Lung (tissue), 12 donors: ENCODE measurements around the gene FAM222A. TPM values are rescaled to one million over a fixed set of nuclear protein-coding genes. Genes with fewer than 3 reads are reported as not detected.

Source experiments
- ATAC-seq: fragments of 200-7000 bp; cut with Tn5 transposase; one replicate; pipeline ENCODE4 v1.9.1; 2020; ENCODE audit warnings: moderate number of reproducible peaks; ENCODE audit not compliant: insufficient read depth, low FRiP score
- DNase-seq, 3 donors: peaks; one replicate each; pipeline ENCODE4 v3.0.0-alpha.2; 2013 to 2017
- H3K27ac ChIP-seq, 2 donors: one replicate each; pipeline ENCODE4 v1.5.1; 2013; ENCODE audit warnings: mild to moderate bottlenecking in 2 of 2, moderate library complexity in 2 of 2, control low read depth in 1 of 2, inconsistent platforms in 1 of 2, low read depth in 1 of 2, low read length in 1 of 2
- H3K27me3 ChIP-seq, 3 donors: one replicate each; pipeline ENCODE4 v1.5.1; 2013; ENCODE audit warnings: low read length in 2 of 3; ENCODE audit not compliant: control insufficient read depth in 3 of 3, insufficient read depth in 3 of 3
- H3K36me3 ChIP-seq, 4 donors: one replicate each; pipeline ENCODE4 v1.5.1; 2013; ENCODE audit warnings: low read length in 4 of 4, mild to moderate bottlenecking in 1 of 4, moderate library complexity in 1 of 4; ENCODE audit not compliant: control insufficient read depth in 4 of 4, insufficient read depth in 4 of 4
- H3K4me1 ChIP-seq, 5 donors: one replicate each; pipeline ENCODE4 v1.5.1; 2013; ENCODE audit warnings: low read length in 5 of 5, mild to moderate bottlenecking in 2 of 5, moderate library complexity in 1 of 5; ENCODE audit not compliant: control insufficient read depth in 5 of 5, insufficient read depth in 5 of 5
- H3K4me3 ChIP-seq: one replicate; pipeline ENCODE4 v1.5.1; 2013; ENCODE audit warnings: mild to moderate bottlenecking, control low read depth, moderate library complexity
- H3K9ac ChIP-seq, 2 donors: one replicate each; pipeline ENCODE4 v1.5.1; 2013; ENCODE audit warnings: low read length in 2 of 2, control low read depth in 1 of 2; ENCODE audit not compliant: insufficient read depth in 1 of 2
- H3K9me3 ChIP-seq, 4 donors: one replicate each; pipeline ENCODE4 v1.5.1; 2013; ENCODE audit warnings: low read length in 3 of 4, mild to moderate bottlenecking in 1 of 4, moderate library complexity in 1 of 4; ENCODE audit not compliant: control insufficient read depth in 4 of 4, insufficient read depth in 3 of 4
- CTCF ChIP-seq: IDR thresholded peaks from 2 replicates; pipeline ENCODE4 v1.5.1; 2012; ENCODE audit warnings: mild to moderate bottlenecking; ENCODE audit errors: control extremely low read depth, extremely low read depth
- WGBS, 2 donors: extraction: QIAGEN DNeasy Blood & Tissue Kit; methylation state at CpG; one replicate each; pipeline ENCODE4 v1.1.7; 2013; 5-methylcytosine and 5-hydroxymethylcytosine counted together
- polyA plus RNA-seq, 2 donors: library from polyadenylated mRNA; stranded (reverse); fragments of 200-250 nt; gene quantifications; one replicate each; pipeline ENCODE4 v1.2.1, GENCODE V29; 2013
- total RNA-seq, 2 donors: library from RNA; depleted of rRNA in 1 of 2; stranded (reverse); fragments of >200 nt in 1 of 2; gene quantifications; one replicate each; pipeline ENCODE4 v1.2.1, GENCODE V29; 2014 to 2021
- donor health status: control.
- donor health status: control.
- donor health status: Bipolar disorder and iron deficiency.
- donor health status: healthy.
- donor health status: DM: yes; HTN: yes; CAD: no.

The FAM222A gene
- total and polyA plus RNA-seq, 4 donors: 0.28 to 2.6 (median 1.1) TPM

DNA sequence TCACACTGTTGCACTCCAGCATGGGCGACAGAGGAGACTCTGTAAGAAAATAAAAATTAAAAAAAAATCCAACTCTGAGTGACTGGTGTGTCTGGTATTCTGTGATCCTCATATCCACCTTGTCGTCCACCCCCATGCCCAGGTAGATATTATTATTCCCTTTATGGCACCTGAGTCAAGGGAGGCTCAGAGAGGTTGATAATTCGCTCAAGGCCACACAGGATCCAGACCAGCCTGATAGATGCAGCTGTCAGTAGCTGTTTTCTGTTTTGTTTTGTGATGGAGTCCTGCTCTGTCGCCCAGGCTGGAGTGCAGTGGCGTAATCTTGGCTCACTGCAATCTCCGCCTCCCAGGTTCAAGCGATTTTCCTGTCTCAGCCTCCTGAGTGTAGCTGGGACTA, 14.8 kb upstream of the FAM222A start:
- Histone ChIP-seq H3K36me3 (no peaks in the 10 kb centered on the region), H3K27me3 (no peaks in the 10 kb centered on the region), H3K4me3 (no peak overlapping the region), H3K9me3 (peaks cover 0 to 4% (median 0%) of the 10 kb centered on the region in 4 donors), H3K9ac (no peak overlapping the region), H3K27ac (no peak overlapping the region), H3K4me1 (peaks cover 0 to 10% (median 0%) of the 10 kb centered on the region in 5 donors)
- TF ChIP-seq CTCF: no peak
- ATAC-seq (no peak), DNase-seq (no peak)
- 87 to 89% methylated on average over 7 of the region's 7 CpGs for WGBS, 2 donors

DNA sequence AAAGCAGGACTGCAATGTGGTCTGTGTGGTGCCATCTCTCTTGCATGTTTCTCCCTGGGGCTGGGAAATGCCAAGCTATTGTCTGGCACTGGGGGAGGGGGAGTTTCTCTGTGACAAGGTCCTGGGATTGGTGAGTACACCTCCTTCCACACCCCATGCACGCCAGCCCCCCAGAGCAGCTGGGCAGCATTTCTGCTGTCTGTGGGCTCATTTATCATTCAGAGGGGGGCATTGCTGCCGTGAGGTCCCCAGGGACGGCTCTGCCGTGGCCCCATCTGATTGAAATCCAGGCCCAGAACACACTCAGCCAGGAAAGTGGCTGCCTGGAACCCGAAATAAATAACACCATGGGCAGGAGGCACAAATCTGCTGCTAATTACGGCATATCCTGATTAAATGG, 12.6 kb upstream of the FAM222A start:
- Histone ChIP-seq H3K9ac (no peak overlapping the region), H3K4me3 (no peak overlapping the region), H3K9me3 (peaks cover 0 to 2% (median 0%) of the 10 kb centered on the region in 4 donors), H3K36me3 (no peaks in the 10 kb centered on the region), H3K27ac (no peak overlapping the region), H3K27me3 (no peaks in the 10 kb centered on the region), H3K4me1 (peaks cover 0 to 4% (median 0%) of the 10 kb centered on the region in 5 donors)
- ATAC-seq (no peak), DNase-seq (no peak)
- TF ChIP-seq CTCF: no peak
- WGBS, 2 donors: 62 to 66% methylated on average over 6 of the region's 6 CpGs

- H3K9me3 ChIP-seq: peaks cover 0 to 2% (median 0%) of the 10 kb centered on the region in 4 donors
- H3K4me1 ChIP-seq: peaks cover 0 to 8% (median 0%) of the 10 kb centered on the region in 5 donors
- H3K27ac ChIP-seq: no peak overlapping the region
- no peak overlapping the region for H3K9ac ChIP-seq
- ATAC-seq (no peak), DNase-seq (no peak)
- no peak for TF ChIP-seq CTCF
- H3K4me3 ChIP-seq: no peak overlapping the region
- H3K36me3 ChIP-seq: no peaks in the 10 kb centered on the region
- WGBS, 2 donors: 94 to 96% methylated on average over 9 of the region's 9 CpGs
- H3K27me3 ChIP-seq: no peaks in the 10 kb centered on the region
Observed at GRCh38 chr12:109702111-109702841, 11.3 kb upstream of the FAM222A start.

- peaks cover 0 to 11% (median 0%) of the 10 kb centered on the region in 5 donors for H3K4me1 ChIP-seq
- H3K27me3 ChIP-seq: no peaks in the 10 kb centered on the region
- H3K9ac ChIP-seq: no peak overlapping the region
- WGBS, 2 donors: 68 to 71% methylated on average over 7 of the region's 7 CpGs
- H3K27ac ChIP-seq: no peak overlapping the region
- H3K36me3 ChIP-seq: no peaks in the 10 kb centered on the region
- DNase-seq (no peak), ATAC-seq (no peak)
- no peak overlapping the region for H3K4me3 ChIP-seq
- no peak for TF ChIP-seq CTCF
- H3K9me3 ChIP-seq: peaks cover 0 to 2% (median 0%) of the 10 kb centered on the region in 4 donors
Observed at GRCh38 chr12:109703684-109704083, 9.9 kb upstream of the FAM222A start.
